Ascending aorta (tissue), 2 donors: Measurements from ENCODE around the gene TAF11L5. TPM values are rescaled to one million over a fixed set of nuclear protein-coding genes. Genes with fewer than 3 reads are reported as not detected.
"Not testable (repeated sequence)": the region's sequence is repeated elsewhere in the genome, so short reads cannot be mapped to it uniquely, and the experiment has no call there.

Experiments
- DNase-seq, 2 donors: peaks; one replicate each; pipeline ENCODE4 v3.0.0-alpha.2; 2019; ENCODE audit warnings: low spot score in 2 of 2
- H3K27ac ChIP-seq, 2 donors: fragments of 200-600 bp; sonication (generic); one replicate each; pipeline ENCODE4 v1.5.1; 2016 to 2017; ENCODE audit warnings: mild to moderate bottlenecking in 1 of 2
- H3K27me3 ChIP-seq: fragments of 200-600 bp; sonication (generic); one replicate; pipeline ENCODE4 v1.5.1; 2017
- H3K36me3 ChIP-seq, 2 donors: fragments of 200-600 bp; sonication (generic); one replicate each; pipeline ENCODE4 v1.5.1; 2016
- H3K4me1 ChIP-seq, 2 donors: fragments of 200-600 bp; sonication (generic); one replicate each; pipeline ENCODE4 v1.5.1; 2016 to 2017; ENCODE audit warnings: mild to moderate bottlenecking in 1 of 2
- H3K4me3 ChIP-seq, 2 donors: fragments of 200-600 bp; sonication (generic); one replicate each; pipeline ENCODE4 v1.5.1; 2016 to 2017; ENCODE audit warnings: mild to moderate bottlenecking in 1 of 2
- H3K9me3 ChIP-seq, 2 donors: fragments of 200-600 bp; sonication (generic); one replicate each; pipeline ENCODE4 v1.5.1; 2016
- intact Hi-C: fragments of 100-400 bp; cut with DNase I; formaldehyde crosslinking; loops from one replicate; pipeline ENCODE4 v1.15.1; 2023
- total RNA-seq: library from RNA; depleted of rRNA; stranded (reverse); fragments of >200 nt; gene quantifications from one replicate; pipeline ENCODE4 v1.1.0, GENCODE V29; 2016

TAF11L5 gene
- total RNA-seq, 1 donor from 2014 or later, result not detected

- intact Hi-C loops, result not testable (repeated sequence)
These were observed 3.3 kb downstream of the TAF11L5 start, which contains the start of gene TAF11L6 for GRCh38 chr5:17528369-17528768. Gene TAF11L6 (plus strand): TSS chr5:17528669.

More at GRCh38 chr5:17528369-17528768, 3.3 kb downstream of the TAF11L5 start, which contains the start of gene TAF11L6:
- DNase-seq, H3K9me3 ChIP-seq, H3K27ac ChIP-seq, H3K4me3 ChIP-seq, H3K36me3 ChIP-seq, H3K4me1 ChIP-seq, H3K27me3 ChIP-seq: not testable (repeated sequence)

Other genes with a start within 250 kb of the TAF11L5 start
- gene TAF11L2, start 27.0 kb upstream of the TAF11L5 start, total RNA-seq, result not detected
- not detected for gene TAF11L3, start 6.9 kb upstream of the TAF11L5 start, total RNA-seq
- not detected for gene TAF11L4, start 3.4 kb upstream of the TAF11L5 start, total RNA-seq
- not detected for gene TAF11L6, start 3.4 kb downstream of the TAF11L5 start, total RNA-seq
- gene TAF11L7, start 60.5 kb downstream of the TAF11L5 start, total RNA-seq, result not detected
- gene TAF11L8, start 65.7 kb downstream of the TAF11L5 start, total RNA-seq, result not detected
- not detected for gene TAF11L9, start 69.2 kb downstream of the TAF11L5 start, total RNA-seq
- not detected for gene TAF11L10, start 72.6 kb downstream of the TAF11L5 start, total RNA-seq
- not detected for gene TAF11L11, start 78.9 kb downstream of the TAF11L5 start, total RNA-seq
- gene TAF11L12, start 85.2 kb downstream of the TAF11L5 start, total RNA-seq, result not detected
- gene TAF11L13, start 106.9 kb downstream of the TAF11L5 start, total RNA-seq, result not detected
- gene TAF11L14, start 109.2 kb downstream of the TAF11L5 start, total RNA-seq, result not detected